Stimulated activated CD4-positive, alpha-beta T cell treated with anti-CD3 and anti-CD28 coated beads, TNF-alpha, amount 100 ng/mL, for 1 hour (primary cell): Measurements from ENCODE around the gene RSPH1.

Experiments
- DNase-seq, 3 donors: peaks; one replicate each; pipeline ENCODE4 v3.0.0-alpha.2; 2020; ENCODE audit warnings: low read depth in 3 of 3, low spot score in 1 of 3

Gene RSPH1

DNA sequence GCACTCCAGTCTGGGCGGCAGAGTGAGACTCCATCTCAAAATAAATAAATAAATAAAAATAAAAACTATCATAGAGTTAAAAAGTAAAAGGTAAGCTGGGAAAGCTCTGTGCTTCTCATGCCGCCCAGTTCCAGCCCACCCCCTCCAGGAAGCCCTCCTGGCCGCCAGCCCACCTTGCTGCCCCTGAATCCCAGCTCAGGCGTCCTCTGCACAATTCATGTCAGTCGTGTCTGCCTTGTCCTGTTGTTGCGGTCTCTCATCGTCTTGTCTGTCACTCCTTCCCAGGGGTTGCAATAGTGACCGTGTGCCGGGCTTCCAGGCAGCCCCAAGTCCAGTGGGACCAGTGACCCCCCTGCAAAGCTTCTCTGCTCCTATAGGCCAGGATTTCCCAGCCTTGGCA is 44.1 kb downstream of the RSPH1 start:
- DNase-seq = no peak

DNA sequence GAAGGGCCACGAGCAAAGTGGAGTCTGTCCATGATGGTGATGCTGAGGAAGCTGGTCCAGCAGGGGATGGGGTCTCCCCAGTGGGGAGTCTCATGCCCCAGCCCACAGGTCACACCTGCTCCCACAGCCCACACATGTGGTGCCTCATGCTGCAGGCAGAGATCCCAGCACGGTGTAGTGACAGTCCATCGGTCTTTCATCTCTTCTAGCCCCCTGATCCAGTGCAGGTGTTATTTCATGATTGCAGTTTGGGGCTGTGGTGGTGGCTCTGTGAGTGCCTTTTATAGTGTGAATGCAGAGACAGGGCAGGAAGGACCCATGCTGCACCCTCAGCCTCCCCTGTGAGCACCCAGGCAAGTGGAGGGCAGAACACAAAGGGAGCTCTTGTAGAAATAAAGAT is 47.3 kb downstream of the RSPH1 start:
- DNase-seq = no peak

DNA sequence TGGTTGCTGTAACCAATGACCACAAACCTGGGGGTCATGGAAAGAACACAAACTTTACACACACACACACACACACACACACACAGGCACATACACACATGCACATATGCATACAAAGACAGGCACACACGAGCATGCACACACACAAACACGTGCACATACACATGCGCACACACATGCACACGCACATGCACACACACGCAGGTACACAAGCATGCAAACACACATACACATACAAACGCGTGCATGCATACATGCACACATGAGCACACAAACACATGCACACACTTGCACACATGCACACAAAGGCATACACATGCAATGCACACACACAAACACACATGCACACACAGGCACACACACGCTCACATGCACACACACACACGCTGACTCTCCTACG is 48.3 kb downstream of the RSPH1 start:
- DNase-seq = no peak

DNA sequence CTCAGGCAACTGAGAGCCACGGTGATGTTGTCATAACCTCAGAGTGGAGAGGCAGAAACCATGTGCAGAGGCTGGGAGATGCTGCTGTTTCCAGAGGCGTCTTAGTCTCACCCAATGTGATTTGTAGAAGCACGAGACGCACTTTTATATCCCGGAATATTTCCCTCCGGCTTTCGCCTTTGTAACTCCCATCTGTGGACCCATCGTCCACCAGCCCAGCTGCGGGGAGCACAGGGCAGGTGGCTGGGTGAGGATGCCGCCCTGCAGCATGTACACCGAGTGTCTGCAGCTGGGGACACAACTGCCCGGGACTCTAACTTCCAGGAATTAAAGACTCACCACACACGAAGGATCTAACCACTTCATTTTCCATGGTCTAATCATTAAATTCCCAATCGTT is 48.8 kb downstream of the RSPH1 start:
- DNase-seq = no peak

DNA sequence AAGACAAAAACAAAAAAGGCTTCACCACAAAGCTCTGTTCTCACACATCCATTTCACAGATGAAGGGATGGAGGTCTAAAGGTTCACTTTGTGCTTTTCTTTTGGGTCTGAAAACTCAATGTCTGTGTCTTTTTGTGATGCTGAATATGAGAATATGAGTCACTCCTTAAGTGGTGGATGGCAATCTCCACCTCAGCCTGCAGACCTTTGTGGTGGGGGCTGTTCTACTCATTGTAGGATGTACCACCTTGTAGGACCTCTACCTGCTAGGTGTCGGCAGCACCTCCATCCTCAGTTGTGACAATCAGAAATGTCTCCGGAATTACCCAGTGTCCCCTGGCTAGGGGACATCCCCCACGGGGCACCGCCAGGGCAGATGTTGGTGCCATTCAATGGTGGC is 49.5 kb downstream of the RSPH1 start:
- no peak for DNase-seq

DNA sequence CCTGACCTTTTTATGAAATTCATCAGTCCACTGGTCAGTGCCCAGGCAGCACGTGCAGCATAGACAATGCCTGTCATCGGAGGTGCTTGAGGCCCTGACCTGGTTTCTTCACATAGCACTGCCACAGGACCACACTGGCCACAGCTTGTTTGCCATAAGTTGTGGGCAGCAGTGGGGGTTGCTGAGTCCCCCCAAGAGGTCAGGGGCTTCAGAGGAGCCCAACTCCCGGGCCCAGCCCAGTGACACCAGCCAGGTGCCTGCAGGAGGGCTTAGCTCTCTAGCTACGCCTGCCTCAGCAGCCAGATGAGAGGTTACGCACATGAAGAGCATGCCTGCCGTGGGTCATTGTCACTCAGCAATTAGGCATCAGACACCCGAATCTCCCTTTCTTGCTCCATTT is 50.7 kb downstream of the RSPH1 start:
- DNase-seq = no peak

GRCh38 chr21:42444745-42445059 is 51.3 kb downstream of the RSPH1 start:
- DNase-seq = no peak

GRCh38 chr21:42443876-42444744 is 51.9 kb downstream of the RSPH1 start:
- no peak for DNase-seq

DNA sequence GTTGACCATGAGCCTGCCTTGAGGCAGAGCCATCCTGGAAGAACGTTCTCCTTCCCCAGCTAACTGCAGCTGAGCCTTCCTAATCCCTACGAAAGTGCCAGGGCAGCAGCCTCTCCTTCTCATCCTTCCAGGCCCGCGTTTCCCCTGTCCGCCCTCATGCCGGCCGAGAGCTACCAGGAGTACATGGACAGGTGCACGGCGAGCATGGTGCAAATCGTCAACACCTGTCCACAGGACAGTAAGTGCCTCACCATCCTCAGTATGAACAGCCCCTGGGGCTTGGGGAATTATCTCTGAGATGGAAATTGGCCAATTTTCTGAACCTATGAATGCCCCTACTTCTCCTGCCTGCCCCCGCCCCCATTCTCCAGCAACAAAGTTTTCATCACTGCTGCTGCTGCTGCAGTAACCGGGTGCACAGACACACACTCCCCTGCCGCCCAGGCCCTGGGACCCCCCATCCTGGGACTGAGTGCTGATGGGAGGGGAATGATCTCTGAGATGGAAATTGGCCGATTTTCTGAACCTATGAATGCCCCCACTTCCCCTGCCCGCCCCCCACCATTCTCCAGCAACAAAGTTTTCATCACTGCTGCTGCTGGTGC is 52.7 kb downstream of the RSPH1 start:
- no peak for DNase-seq

- no peak for DNase-seq
These were observed 54.1 kb downstream of the RSPH1 start for GRCh38 chr21:42441963-42442362.

DNA sequence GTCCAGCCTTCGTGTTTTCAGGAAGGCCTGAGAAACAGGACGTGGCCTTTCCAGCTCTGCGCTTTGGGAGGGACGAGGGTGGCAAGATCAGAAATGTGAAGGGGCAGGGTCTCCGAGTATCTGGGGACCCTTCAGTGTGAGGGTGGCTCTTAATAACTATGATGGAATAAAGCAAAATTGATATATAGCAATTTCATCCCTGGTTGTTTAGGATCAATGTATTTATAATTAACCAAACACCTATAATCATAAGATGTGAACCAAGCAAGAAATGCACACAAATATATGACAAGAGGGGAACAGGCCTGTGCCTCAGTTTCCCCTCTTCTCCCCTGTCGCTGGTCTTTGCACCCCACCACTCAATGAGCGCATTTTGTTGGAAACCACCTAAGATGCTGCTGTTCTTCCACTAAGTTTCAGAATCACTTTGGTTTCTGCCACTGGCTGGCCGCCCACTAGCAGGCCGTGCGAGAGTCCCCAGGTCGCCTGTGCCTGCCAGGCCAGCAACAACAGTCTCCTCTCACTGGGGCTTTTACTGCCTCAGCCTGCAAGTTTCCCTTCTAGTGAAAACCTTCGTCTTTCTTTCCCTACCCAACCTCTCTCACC is 55.7 kb downstream of the RSPH1 start:
- DNase-seq = no peak

DNA sequence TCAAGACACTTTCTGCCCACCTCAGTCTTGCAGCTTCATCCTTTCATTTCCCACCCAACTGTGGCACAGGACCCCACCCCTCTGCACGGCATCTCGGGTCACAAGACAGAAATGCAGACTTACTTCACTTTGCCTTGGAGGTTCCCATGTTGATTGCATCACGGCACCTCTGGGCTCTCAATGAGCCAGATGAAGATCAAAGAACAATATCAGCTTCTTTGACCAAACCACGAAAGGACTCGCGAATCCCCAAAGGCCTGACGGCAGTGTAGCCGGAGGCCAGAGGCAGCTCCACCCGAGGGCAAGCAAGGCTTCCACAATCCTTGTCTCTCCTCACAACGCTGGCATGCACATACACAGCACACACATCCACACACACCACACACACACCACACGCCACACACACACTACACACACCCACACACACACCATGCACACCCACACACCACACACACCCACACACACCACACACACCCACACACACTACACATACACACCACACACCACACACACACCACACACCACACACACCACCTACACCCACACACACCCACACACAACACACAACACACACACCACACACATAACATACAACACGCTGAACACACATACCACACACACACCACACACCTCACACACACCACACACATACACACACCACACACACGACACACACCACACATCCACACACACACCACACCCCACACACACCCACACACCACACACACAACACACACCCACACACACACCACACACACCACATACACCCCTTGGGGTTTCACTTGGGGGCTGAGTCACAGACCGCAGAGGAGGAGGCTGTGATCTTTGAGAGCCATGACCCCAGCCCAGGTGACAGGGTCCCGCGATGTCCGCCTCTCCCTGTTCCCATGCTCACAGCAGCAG is 56.5 kb downstream of the RSPH1 start:
- DNase-seq = no peak

- no peak for DNase-seq
These were observed 57.5 kb downstream of the RSPH1 start for GRCh38 chr21:42438316-42439205.

DNA sequence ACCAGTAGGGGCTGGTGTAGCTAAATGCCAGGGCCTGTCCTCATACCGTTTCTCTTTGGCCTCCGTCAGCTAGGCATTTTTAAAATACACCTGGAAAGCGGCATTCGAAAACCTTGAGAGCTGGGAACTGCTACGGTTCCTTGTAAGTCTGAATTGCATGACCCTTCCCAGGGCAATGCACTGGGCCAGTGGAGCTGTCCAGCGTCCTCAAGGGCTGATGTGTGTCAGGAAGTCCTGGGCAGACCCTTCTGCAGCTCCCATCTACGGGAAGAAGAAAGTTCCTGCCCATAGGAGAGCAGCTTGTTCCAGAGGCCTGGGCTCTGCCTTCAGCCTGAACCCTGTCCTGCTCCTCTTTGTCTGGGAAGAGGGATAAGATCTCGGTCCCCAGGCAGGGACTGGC is 58.2 kb downstream of the RSPH1 start:
- no peak for DNase-seq

DNA sequence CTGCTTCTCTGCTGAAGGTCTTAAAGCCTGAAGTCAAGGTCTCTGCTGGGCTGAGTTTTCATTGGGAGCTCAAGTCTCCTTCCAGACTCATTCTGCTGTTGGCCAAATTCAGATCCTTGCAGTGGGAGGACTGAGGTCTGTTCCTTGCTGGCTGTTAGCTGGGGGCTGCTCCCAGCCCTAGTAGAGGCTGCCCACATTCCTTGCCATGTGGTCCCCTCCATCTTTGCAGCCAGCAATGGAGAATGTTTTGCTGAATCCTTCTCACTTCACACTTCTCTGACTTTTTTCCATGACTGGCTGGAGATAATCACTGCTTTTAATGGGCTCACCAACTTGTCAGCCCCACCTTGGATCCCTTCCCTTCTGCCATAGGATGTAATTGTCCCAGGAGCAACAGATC is 59.1 kb downstream of the RSPH1 start:
- DNase-seq = no peak

DNA sequence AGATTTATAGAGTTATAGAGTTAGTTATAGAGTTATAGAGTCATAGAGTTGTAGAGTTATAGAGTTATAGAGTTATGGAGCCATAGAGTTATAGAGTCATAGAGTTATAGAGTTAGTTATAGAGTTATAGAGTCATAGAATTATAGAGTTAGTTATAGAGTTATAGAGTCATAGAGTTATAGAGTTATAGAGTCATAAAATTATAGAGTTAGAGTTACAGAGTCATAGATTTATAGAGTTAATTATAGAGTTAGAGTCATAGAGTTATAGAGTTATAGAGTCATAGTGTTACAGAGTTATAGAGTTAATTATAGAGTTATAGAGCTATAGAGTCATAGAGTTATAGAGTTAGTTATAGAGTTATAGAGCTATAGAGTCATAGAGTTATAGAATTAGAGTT is 60.2 kb downstream of the RSPH1 start:
- no peak for DNase-seq

GRCh38 chr21:42435401-42435800 is 60.6 kb downstream of the RSPH1 start:
- no peak for DNase-seq

- no peak for DNase-seq
These were observed 61.1 kb downstream of the RSPH1 start for GRCh38 chr21:42434884-42435283.

- no peak for DNase-seq
These were observed 62.0 kb downstream of the RSPH1 start for GRCh38 chr21:42433946-42434551.

DNA sequence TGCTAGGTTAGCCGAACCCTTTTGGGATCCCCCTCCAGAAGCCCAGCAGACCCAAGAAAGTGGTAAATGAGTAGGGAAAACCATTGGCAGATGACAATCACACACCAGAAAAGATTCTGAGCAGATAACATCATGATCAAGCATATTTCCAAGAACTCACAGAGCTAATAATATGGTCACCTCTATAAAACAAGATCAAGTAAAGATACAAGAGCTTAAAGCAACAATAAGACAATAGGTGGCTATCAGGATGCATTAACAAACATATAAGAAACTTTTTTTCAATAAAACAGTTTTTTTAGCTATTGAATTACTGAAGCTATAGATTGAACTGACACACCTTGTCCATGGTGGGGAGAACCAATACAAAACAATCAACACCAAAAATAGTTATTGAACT is 63.3 kb downstream of the RSPH1 start:
- DNase-seq = no peak
